HFFc6 (cell line): Measurements from ENCODE around the gene UVRAG. TPM values are rescaled to one million over a fixed set of nuclear protein-coding genes. Genes with fewer than 3 reads are reported as not detected.

Experiments
- DNase-seq: peaks from one replicate; pipeline ENCODE4 v3.0.0-alpha.2; 2018
- H3K27ac Mint-ChIP-seq: 2 replicates; pipeline ENCODE4 v1.8.0; 2020; ENCODE audit warnings: mild to moderate bottlenecking, mixed read lengths
- H3K27me3 Mint-ChIP-seq: 2 replicates; pipeline ENCODE4 v1.8.0; 2021; ENCODE audit warnings: mild to moderate bottlenecking, moderate library complexity, mixed read lengths; ENCODE audit not compliant: insufficient read depth
- H3K36me3 Mint-ChIP-seq: 2 replicates; pipeline ENCODE4 v1.8.0; 2021; ENCODE audit warnings: low read depth, mixed read lengths
- H3K4me1 Mint-ChIP-seq: 2 replicates; pipeline ENCODE4 v1.8.0; 2020; ENCODE audit warnings: low read depth, mixed read lengths
- H3K4me3 Mint-ChIP-seq: 2 replicates; pipeline ENCODE4 v1.8.0; 2020; ENCODE audit warnings: mild to moderate bottlenecking, moderate library complexity, mixed read lengths
- H3K9me3 Mint-ChIP-seq: 2 replicates; pipeline ENCODE4 v1.8.0; 2020; ENCODE audit warnings: mild to moderate bottlenecking, mixed read lengths
- CTCF ChIP-seq: fragments of 200-600 bp; sonication (generic); IDR thresholded peaks from 2 replicates; pipeline ENCODE4 v1.5.0; 2021; ENCODE audit warnings: antibody characterized with exemption, mild to moderate bottlenecking
- total RNA-seq, 6 experiments: library from RNA; stranded (reverse); fragmentation: NEBNext Ultra II Directional; extraction: Animal tissue kit (Norgen Biotek cat#: 25700); gene quantifications; 2 replicates in 1 of 6; 3 replicates in 5 of 6; pipeline ENCODE4 v1.2.3, GENCODE V29; 2021

UVRAG gene
- total RNA-seq, 6 experiments from 2014 or later: 9.4 to 12.9 (median 10.7) TPM

GRCh38 chr11:75834728-75835127 lies 19.7 kb downstream of the UVRAG start:
- no peak for TF ChIP-seq CTCF
- H3K27ac Mint-ChIP-seq: no peak overlapping the region
- DNase-seq: no peak
- H3K4me3 Mint-ChIP-seq: no peak overlapping the region
- H3K9me3 Mint-ChIP-seq: no peaks in the 10 kb centered on the region
- H3K27me3 Mint-ChIP-seq: no peaks in the 10 kb centered on the region; the same call in 1 of the 2 replicates
- H3K36me3 Mint-ChIP-seq: no peaks in the 10 kb centered on the region
- peaks cover under 1% of the 10 kb centered on the region; the same call in 1 of the 2 replicates for H3K4me1 Mint-ChIP-seq

GRCh38 chr11:75836417-75836816 lies 21.4 kb downstream of the UVRAG start:
- no peaks in the 10 kb centered on the region for H3K9me3 Mint-ChIP-seq
- DNase-seq: no peak
- no peaks in the 10 kb centered on the region for H3K36me3 Mint-ChIP-seq
- H3K4me3 Mint-ChIP-seq: no peak overlapping the region
- H3K27ac Mint-ChIP-seq: no peak overlapping the region
- TF ChIP-seq CTCF: no peak
- H3K4me1 Mint-ChIP-seq: peaks cover 14% of the 10 kb centered on the region; the same call in 1 of the 2 replicates
- H3K27me3 Mint-ChIP-seq: no peaks in the 10 kb centered on the region; the same call in 1 of the 2 replicates

GRCh38 chr11:75839851-75840250 lies 24.8 kb downstream of the UVRAG start:
- no peak for DNase-seq
- H3K27ac Mint-ChIP-seq: no peak overlapping the region
- H3K27me3 Mint-ChIP-seq: no peaks in the 10 kb centered on the region; the same call in 1 of the 2 replicates

GRCh38 chr11:75840522-75840921 lies 25.5 kb downstream of the UVRAG start:
- H3K4me3 Mint-ChIP-seq: no peak overlapping the region
- H3K27ac Mint-ChIP-seq: no peak overlapping the region
- no peaks in the 10 kb centered on the region; the same call in 1 of the 2 replicates for H3K27me3 Mint-ChIP-seq
- no peaks in the 10 kb centered on the region for H3K9me3 Mint-ChIP-seq
- TF ChIP-seq CTCF: no peak
- peaks cover 19% of the 10 kb centered on the region; the same call in 1 of the 2 replicates for H3K4me1 Mint-ChIP-seq
- no peak for DNase-seq
- peaks cover 5% of the 10 kb centered on the region; the same call in 1 of the 2 replicates for H3K36me3 Mint-ChIP-seq

More at GRCh38 chr11:75839851-75840250, 24.8 kb downstream of the UVRAG start:
- H3K4me1 Mint-ChIP-seq: peaks cover 19% of the 10 kb centered on the region; the same call in 1 of the 2 replicates
- no peaks in the 10 kb centered on the region for H3K36me3 Mint-ChIP-seq
- no peaks in the 10 kb centered on the region for H3K9me3 Mint-ChIP-seq
- no peak for TF ChIP-seq CTCF
- H3K4me3 Mint-ChIP-seq: no peak overlapping the region

GRCh38 chr11:75841739-75842138 lies 26.7 kb downstream of the UVRAG start:
- no peak for DNase-seq
- Mint-ChIP-seq H3K4me3 (no peak overlapping the region), H3K27me3 (no peaks in the 10 kb centered on the region; the same call in 1 of the 2 replicates), H3K27ac (no peak overlapping the region), H3K9me3 (no peaks in the 10 kb centered on the region), H3K4me1 (peaks cover 19% of the 10 kb centered on the region; the same call in 1 of the 2 replicates), H3K36me3 (peaks cover 6% of the 10 kb centered on the region; the same call in 1 of the 2 replicates)
- TF ChIP-seq CTCF: no peak

- no peak overlapping the region for H3K27ac Mint-ChIP-seq
- peaks cover 6% of the 10 kb centered on the region; the same call in 1 of the 2 replicates for H3K36me3 Mint-ChIP-seq
- H3K4me1 Mint-ChIP-seq: peaks cover 16% of the 10 kb centered on the region
- DNase-seq: no peak
- no peaks in the 10 kb centered on the region for H3K27me3 Mint-ChIP-seq
- H3K4me3 Mint-ChIP-seq: no peak overlapping the region
- H3K9me3 Mint-ChIP-seq: no peaks in the 10 kb centered on the region
- TF ChIP-seq CTCF: no peak
Measured at GRCh38 chr11:75845324-75845723, 30.3 kb downstream of the UVRAG start.
